MM.1S (cell line): ENCODE measurements around the gene SHF.

Experiments
- EZH2 ChIP-seq: fragments of 300-600 bp; sonication (generic); optimal IDR thresholded peaks from 2 replicates; pipeline ENCODE3; 2017; ENCODE audit warnings: low read depth, mild to moderate bottlenecking, antibody characterized with exemption, low read length, mixed read lengths
- TF ChIP-seq, protein P1 (sequence below): fragments of 300-600 bp; sonication (generic); IDR thresholded peaks from 2 replicates; pipeline ENCODE4 v1.5.1; 2016; ENCODE audit warnings: antibody characterized with exemption, low read length, mixed read lengths

DNA sequence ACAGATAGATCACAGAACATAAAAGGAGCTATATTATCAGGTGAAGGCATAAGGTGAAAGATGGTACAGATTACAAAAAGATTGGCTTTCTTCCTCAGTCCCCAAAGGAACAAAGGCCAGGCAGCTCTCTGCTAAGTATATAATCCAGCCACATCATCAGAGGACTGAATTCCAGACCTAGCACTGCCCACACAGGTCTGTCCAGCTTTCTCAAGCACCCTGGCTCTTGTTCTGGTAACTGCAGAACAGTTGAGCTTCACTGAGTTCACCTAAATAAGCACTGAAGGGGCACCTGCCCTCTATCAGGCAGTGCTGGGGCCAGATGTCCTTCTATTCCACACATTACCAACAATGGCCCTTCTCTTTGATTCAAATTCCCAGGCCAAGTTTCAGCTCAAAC lies 64.4 kb downstream of the SHF start:
- TF ChIP-seq, protein P1, sequence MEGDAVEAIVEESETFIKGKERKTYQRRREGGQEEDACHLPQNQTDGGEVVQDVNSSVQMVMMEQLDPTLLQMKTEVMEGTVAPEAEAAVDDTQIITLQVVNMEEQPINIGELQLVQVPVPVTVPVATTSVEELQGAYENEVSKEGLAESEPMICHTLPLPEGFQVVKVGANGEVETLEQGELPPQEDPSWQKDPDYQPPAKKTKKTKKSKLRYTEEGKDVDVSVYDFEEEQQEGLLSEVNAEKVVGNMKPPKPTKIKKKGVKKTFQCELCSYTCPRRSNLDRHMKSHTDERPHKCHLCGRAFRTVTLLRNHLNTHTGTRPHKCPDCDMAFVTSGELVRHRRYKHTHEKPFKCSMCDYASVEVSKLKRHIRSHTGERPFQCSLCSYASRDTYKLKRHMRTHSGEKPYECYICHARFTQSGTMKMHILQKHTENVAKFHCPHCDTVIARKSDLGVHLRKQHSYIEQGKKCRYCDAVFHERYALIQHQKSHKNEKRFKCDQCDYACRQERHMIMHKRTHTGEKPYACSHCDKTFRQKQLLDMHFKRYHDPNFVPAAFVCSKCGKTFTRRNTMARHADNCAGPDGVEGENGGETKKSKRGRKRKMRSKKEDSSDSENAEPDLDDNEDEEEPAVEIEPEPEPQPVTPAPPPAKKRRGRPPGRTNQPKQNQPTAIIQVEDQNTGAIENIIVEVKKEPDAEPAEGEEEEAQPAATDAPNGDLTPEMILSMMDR, result no peak
- TF ChIP-seq EZH2, result no peak
